ENCODE data around the gene TRIM47. TPM values are rescaled to one million over a fixed set of nuclear protein-coding genes. Genes with fewer than 3 reads are reported as not detected.

TRIM47 gene
- total RNA-seq, 1 experiment from 2014 or later: 6.9 TPM

- Histone ChIP-seq H3K23me2 (ENCODE audit: insufficient read length, low read depth, low read length, poor library complexity, severe bottlenecking) (peaks cover 10% of the 10 kb centered on the region), H3K14ac (ENCODE audit: insufficient read depth, low read length) (no peak overlapping the region), H2BK20ac (ENCODE audit: low read depth, low read length, poor library complexity, severe bottlenecking) (no peak overlapping the region), H2BK15ac (ENCODE audit: low read depth, low read length) (no peak overlapping the region), H3K27ac (ENCODE audit: insufficient read length, low read depth, low read length) (no peak overlapping the region), H4K8ac (replicated peaks; ENCODE audit: insufficient read length, low read depth, low read length) (no peak overlapping the region), H3K23ac (ENCODE audit: insufficient read length, low read depth, low read length) (no peak overlapping the region), H3K27me3 (ENCODE audit: insufficient read depth, low read length) (peaks cover 3% of the 10 kb centered on the region; the same call in 1 of the 2 replicates), H3K4me2 (ENCODE audit: insufficient read depth, insufficient read length, low read length) (no peak overlapping the region), H3K4ac (ENCODE audit: low read depth, low read length) (no peak overlapping the region), H3K56ac (ENCODE audit: insufficient read length, low read depth, low read length) (no peak overlapping the region), H2BK120ac (ENCODE audit: low read depth, low read length, poor library complexity, severe bottlenecking) (no peak overlapping the region), H2AK5ac (ENCODE audit: insufficient read length, low read length) (no peak overlapping the region), H2BK12ac (ENCODE audit: insufficient read length, low read depth, low read length) (no peak overlapping the region), H4K20me1 (ENCODE audit: control insufficient read depth, insufficient read depth, insufficient read length) (no peaks in the 10 kb centered on the region), H2AFZ (ENCODE audit: low read length) (no peak overlapping the region), H4K91ac (ENCODE audit: insufficient read length, low read depth, low read length) (no peak overlapping the region), H3K79me1 (ENCODE audit: insufficient read depth, low read depth, low read length, poor library complexity, severe bottlenecking) (no peaks in the 10 kb centered on the region), H3K4me1 (ENCODE audit: insufficient read depth, low read length) (peaks cover 3% of the 10 kb centered on the region; the same call in 1 of the 2 replicates), H3K9ac (ENCODE audit: extremely low read depth, insufficient read length, low read length) (no peak overlapping the region), H3K18ac (ENCODE audit: insufficient read length, low read depth, low read length) (no peak overlapping the region), H3K79me2 (ENCODE audit: insufficient read depth, low read length) (no peaks in the 10 kb centered on the region), H2BK5ac (ENCODE audit: insufficient read length, low read length) (no peak overlapping the region), H3K9me3 (ENCODE audit: control insufficient read depth, low read depth, low read length) (no peaks in the 10 kb centered on the region), H3T11ph (ENCODE audit: low read length) (no peak overlapping the region), H4K5ac (ENCODE audit: insufficient read length, low read depth, low read length) (no peak overlapping the region)
- Mint-ChIP-seq H3K27me3 (ENCODE audit: low read depth) (peaks cover 34% of the 10 kb centered on the region), H3K4me1 (peaks cover 23 to 25% of the 10 kb centered on the region in 2 experiments), H3K36me3 (ENCODE audit: insufficient read depth in 1 of 3, low read depth in 3 of 3) (no peaks in the 10 kb centered on the region; a peak in 2 of 7 replicates), H3K9me3 (no peaks in the 10 kb centered on the region; a peak in 1 of 5 replicates), H3K27ac (no peak overlapping the region), H3K4me3 (no peak overlapping the region)
- no peak for DNase-seq
- TF ChIP-seq, protein P1, sequence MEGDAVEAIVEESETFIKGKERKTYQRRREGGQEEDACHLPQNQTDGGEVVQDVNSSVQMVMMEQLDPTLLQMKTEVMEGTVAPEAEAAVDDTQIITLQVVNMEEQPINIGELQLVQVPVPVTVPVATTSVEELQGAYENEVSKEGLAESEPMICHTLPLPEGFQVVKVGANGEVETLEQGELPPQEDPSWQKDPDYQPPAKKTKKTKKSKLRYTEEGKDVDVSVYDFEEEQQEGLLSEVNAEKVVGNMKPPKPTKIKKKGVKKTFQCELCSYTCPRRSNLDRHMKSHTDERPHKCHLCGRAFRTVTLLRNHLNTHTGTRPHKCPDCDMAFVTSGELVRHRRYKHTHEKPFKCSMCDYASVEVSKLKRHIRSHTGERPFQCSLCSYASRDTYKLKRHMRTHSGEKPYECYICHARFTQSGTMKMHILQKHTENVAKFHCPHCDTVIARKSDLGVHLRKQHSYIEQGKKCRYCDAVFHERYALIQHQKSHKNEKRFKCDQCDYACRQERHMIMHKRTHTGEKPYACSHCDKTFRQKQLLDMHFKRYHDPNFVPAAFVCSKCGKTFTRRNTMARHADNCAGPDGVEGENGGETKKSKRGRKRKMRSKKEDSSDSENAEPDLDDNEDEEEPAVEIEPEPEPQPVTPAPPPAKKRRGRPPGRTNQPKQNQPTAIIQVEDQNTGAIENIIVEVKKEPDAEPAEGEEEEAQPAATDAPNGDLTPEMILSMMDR (conservative IDR thresholded peaks at IDR 0.05): no peak
- WGBS (ENCODE audit: extremely low coverage, insufficient read length, low lambda C conversion rate): no CpG with 5 or more reads among the region's 18 CpGs
Observed at GRCh38 chr17:75875182-75875939, 3.0 kb downstream of the TRIM47 start.

Measured in H9 (cell line).